Stimulated activated CD8-positive, alpha-beta memory T cell treated with anti-CD3 and anti-CD28 coated beads, Interleukin-4, amount 100 ng/mL, for 24 hours (primary cell): ENCODE results near the gene ADAMTS7.
"Not testable (repeated sequence)": the region's sequence is repeated elsewhere in the genome, so short reads cannot be mapped to it uniquely, and the experiment has no call there.

Source experiments
- DNase-seq: peaks from one replicate; pipeline ENCODE4 v3.0.0-alpha.2; 2020; ENCODE audit warnings: low read depth

The ADAMTS7 gene

GRCh38 chr15:78811124-78811824, at the start of gene ADAMTS7:
Gene ADAMTS7 (minus strand): TSS chr15:78811464. CDS start chr15:78811220, 244 bp downstream.
- peak; percentile 39 for DNase-seq

- DNase-seq, result peak; percentile 52
Measured at GRCh38 chr15:78859971-78860719, 48.9 kb upstream of the ADAMTS7 start.

GRCh38 chr15:78855746-78856145, 44.5 kb upstream of the ADAMTS7 start:
- no peak for DNase-seq

- DNase-seq, result no peak
Measured at GRCh38 chr15:78854833-78855372, 43.6 kb upstream of the ADAMTS7 start.

- DNase-seq, result no peak
Measured at GRCh38 chr15:78853500-78853899, 42.2 kb upstream of the ADAMTS7 start.

- no peak for DNase-seq
Measured at GRCh38 chr15:78850941-78851755, 39.9 kb upstream of the ADAMTS7 start.

- DNase-seq, result no peak
Measured at GRCh38 chr15:78850352-78850751, 39.1 kb upstream of the ADAMTS7 start.

GRCh38 chr15:78847387-78847906, 36.2 kb upstream of the ADAMTS7 start:
- DNase-seq, result not testable (repeated sequence)

- DNase-seq, result not testable (repeated sequence)
Measured at GRCh38 chr15:78846906-78847305, 35.6 kb upstream of the ADAMTS7 start.

- no peak for DNase-seq
Measured at GRCh38 chr15:78842519-78842918, 31.3 kb upstream of the ADAMTS7 start.

GRCh38 chr15:78841891-78842290, 30.6 kb upstream of the ADAMTS7 start:
- DNase-seq, result no peak

- no peak for DNase-seq
Measured at GRCh38 chr15:78841376-78841706, 30.1 kb upstream of the ADAMTS7 start.

- no peak for DNase-seq
Measured at GRCh38 chr15:78840661-78841375, 29.6 kb upstream of the ADAMTS7 start.

GRCh38 chr15:78839151-78839550, 27.9 kb upstream of the ADAMTS7 start:
- not testable (repeated sequence) for DNase-seq

- no peak for DNase-seq
Measured at GRCh38 chr15:78838489-78838888, 27.2 kb upstream of the ADAMTS7 start.

GRCh38 chr15:78837543-78837942, 26.3 kb upstream of the ADAMTS7 start:
- DNase-seq, result no peak

GRCh38 chr15:78837131-78837530, 25.9 kb upstream of the ADAMTS7 start:
- DNase-seq, result no peak

GRCh38 chr15:78836333-78836732, 25.1 kb upstream of the ADAMTS7 start:
- no peak for DNase-seq

GRCh38 chr15:78831229-78832207, 20.3 kb upstream of the ADAMTS7 start:
- no peak for DNase-seq

- no peak for DNase-seq
Measured at GRCh38 chr15:78830514-78831228, 19.4 kb upstream of the ADAMTS7 start.
